Measurements from ENCODE around the gene ADGRF3.

GRCh38 chr2:26316845-26317244 is 29.7 kb downstream of the ADGRF3 start:
- TF ChIP-seq CTCF (IDR thresholded peaks at IDR 0.05): no peak
- TF ChIP-seq POLR2A (IDR thresholded peaks at IDR 0.05): no peak
- no peak for TF ChIP-seq EP300 (IDR thresholded peaks at IDR 0.05)

Data from upper lobe of left lung (tissue), 4 donors.